WERI-Rb-1 (cell line): ENCODE data around the gene RPL36.

ENCODE experiments used
- DNase-seq: peaks from one replicate; pipeline ENCODE4 v3.0.0-alpha.2; 2020
- H3K27ac ChIP-seq: fragments of 250-450 bp; sonication (Bioruptor Pico); 2 replicates; pipeline ENCODE4 v1.5.1; 2020; ENCODE audit warnings: mild to moderate bottlenecking, moderate library complexity
- H3K27me3 ChIP-seq: fragments of 250-450 bp; sonication (Bioruptor Pico); 2 replicates; pipeline ENCODE4 v1.5.1; 2021; ENCODE audit warnings: mild to moderate bottlenecking, low read depth, moderate library complexity; ENCODE audit not compliant: insufficient read depth, severe bottlenecking
- H3K36me3 ChIP-seq: fragments of 250-450 bp; sonication (Bioruptor Pico); 2 replicates; pipeline ENCODE4 v1.5.1; 2020; ENCODE audit warnings: mild to moderate bottlenecking, moderate library complexity
- H3K4me3 ChIP-seq: 2 replicates; pipeline ENCODE4 v1.5.1; 2011; ENCODE audit warnings: low read depth, mild to moderate bottlenecking, control low read depth, low read length
- H3K9me3 ChIP-seq: fragments of 250-450 bp; sonication (Bioruptor Pico); 2 replicates; pipeline ENCODE4 v1.5.1; 2021; ENCODE audit warnings: mild to moderate bottlenecking, moderate library complexity; ENCODE audit not compliant: severe bottlenecking
- TF ChIP-seq, protein P1 (sequence below): IDR thresholded peaks from 2 replicates; pipeline ENCODE4 v1.5.1; 2011; ENCODE audit warnings: low read depth, mild to moderate bottlenecking, control low read depth, inconsistent platforms, low read length

RPL36 gene

DNA sequence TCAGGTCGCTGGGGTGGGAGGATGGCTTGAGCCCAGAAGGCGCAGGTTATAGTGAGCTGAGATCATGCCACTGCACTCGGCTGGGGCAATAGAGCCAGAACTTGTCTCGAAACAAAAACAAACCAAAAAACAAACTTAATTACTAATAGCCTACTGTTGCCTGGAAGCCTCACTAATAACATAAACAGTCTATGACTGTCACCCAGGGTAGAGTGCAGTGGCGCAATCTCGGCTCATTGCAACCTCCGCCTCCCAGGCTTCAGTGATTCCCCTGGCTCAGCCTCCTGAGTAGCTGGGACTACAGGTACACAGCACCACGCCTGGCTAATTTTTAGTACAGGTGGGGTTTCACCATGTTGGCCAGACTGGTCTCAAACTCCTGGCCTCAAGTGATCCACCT, 48.3 kb downstream of the RPL36 start:
- no peaks in the 10 kb centered on the region for H3K36me3 ChIP-seq
- no peaks in the 10 kb centered on the region for H3K27me3 ChIP-seq
- no peaks in the 10 kb centered on the region for H3K9me3 ChIP-seq
- TF ChIP-seq, protein P1, sequence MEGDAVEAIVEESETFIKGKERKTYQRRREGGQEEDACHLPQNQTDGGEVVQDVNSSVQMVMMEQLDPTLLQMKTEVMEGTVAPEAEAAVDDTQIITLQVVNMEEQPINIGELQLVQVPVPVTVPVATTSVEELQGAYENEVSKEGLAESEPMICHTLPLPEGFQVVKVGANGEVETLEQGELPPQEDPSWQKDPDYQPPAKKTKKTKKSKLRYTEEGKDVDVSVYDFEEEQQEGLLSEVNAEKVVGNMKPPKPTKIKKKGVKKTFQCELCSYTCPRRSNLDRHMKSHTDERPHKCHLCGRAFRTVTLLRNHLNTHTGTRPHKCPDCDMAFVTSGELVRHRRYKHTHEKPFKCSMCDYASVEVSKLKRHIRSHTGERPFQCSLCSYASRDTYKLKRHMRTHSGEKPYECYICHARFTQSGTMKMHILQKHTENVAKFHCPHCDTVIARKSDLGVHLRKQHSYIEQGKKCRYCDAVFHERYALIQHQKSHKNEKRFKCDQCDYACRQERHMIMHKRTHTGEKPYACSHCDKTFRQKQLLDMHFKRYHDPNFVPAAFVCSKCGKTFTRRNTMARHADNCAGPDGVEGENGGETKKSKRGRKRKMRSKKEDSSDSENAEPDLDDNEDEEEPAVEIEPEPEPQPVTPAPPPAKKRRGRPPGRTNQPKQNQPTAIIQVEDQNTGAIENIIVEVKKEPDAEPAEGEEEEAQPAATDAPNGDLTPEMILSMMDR = no peak
- no peak overlapping the region for H3K4me3 ChIP-seq
- no peak overlapping the region for H3K27ac ChIP-seq
- no peak for DNase-seq
